CD14-positive monocyte (primary cell): ENCODE results near the gene SLC44A4. TPM values are rescaled to one million over a fixed set of nuclear protein-coding genes. Genes with fewer than 3 reads are reported as not detected.
A peak's percentile ranks its signal among the peaks of the same experiment; 100 is the strongest.

Experiments
- DNase-seq, 3 donors: peaks; one replicate each; pipeline ENCODE4 v3.0.0-alpha.2; 2011 to 2022
- H2AFZ ChIP-seq: 2 replicates; pipeline ENCODE4 v1.6.0; 2012; ENCODE audit warnings: mild to moderate bottlenecking, low read depth, low read length, inconsistent platforms; ENCODE audit not compliant: insufficient read depth, poor library complexity, severe bottlenecking
- H3K27ac ChIP-seq, 2 donors: 1 replicate in 1 of 2; 2 replicates in 1 of 2; pipeline ENCODE4 v1.5.1; 2012 to 2013; ENCODE audit warnings: low read length in 2 of 2, control low read depth in 1 of 2, inconsistent platforms in 1 of 2, low read depth in 1 of 2, mild to moderate bottlenecking in 1 of 2
- H3K27me3 ChIP-seq, 2 donors: one replicate each; pipeline versions ENCODE4 v1.6.0 to v1.6.1; 2011 to 2013; ENCODE audit warnings: low read length in 2 of 2; ENCODE audit not compliant: control insufficient read depth in 2 of 2, insufficient read depth in 2 of 2
- H3K36me3 ChIP-seq, 2 donors: replicated peaks in 1 of 2; 1 replicate in 1 of 2; 2 replicates in 1 of 2; pipeline versions ENCODE4 v1.5.1 to v1.6.1; 2012 to 2013; ENCODE audit warnings: low read length in 2 of 2, control low read depth in 1 of 2, inconsistent platforms in 1 of 2, mild to moderate bottlenecking in 1 of 2; ENCODE audit not compliant: insufficient read depth in 2 of 2, control insufficient read depth in 1 of 2
- H3K4me1 ChIP-seq, 2 donors: 1 replicate in 1 of 2; 2 replicates in 1 of 2; pipeline versions ENCODE4 v1.5.1 to v1.6.1; 2012 to 2013; ENCODE audit warnings: low read length in 2 of 2, control low read depth in 1 of 2, inconsistent platforms in 1 of 2, mild to moderate bottlenecking in 1 of 2, moderate library complexity in 1 of 2; ENCODE audit not compliant: insufficient read depth in 2 of 2, control insufficient read depth in 1 of 2
- H3K4me2 ChIP-seq: replicated peaks from 2 replicates; pipeline ENCODE3; 2012; ENCODE audit warnings: low read length, moderate library complexity, mild to moderate bottlenecking; ENCODE audit not compliant: poor library complexity, severe bottlenecking; ENCODE audit errors: extremely low read depth
- H3K4me3 ChIP-seq, 3 experiments: fragments of 200-600 bp in 1 of 3; sonication (generic) in 1 of 3; replicated peaks in 1 of 3; 1 replicate in 2 of 3; 2 replicates in 1 of 3; pipeline ENCODE4 v1.5.1; 2011 to 2013; ENCODE audit warnings: low read length in 3 of 3, mild to moderate bottlenecking in 3 of 3, control low read depth in 2 of 3, low read depth in 2 of 3, inconsistent platforms in 1 of 3, moderate library complexity in 1 of 3
- H3K79me2 ChIP-seq: 2 replicates; pipeline ENCODE4 v1.6.0; 2012; ENCODE audit warnings: mild to moderate bottlenecking, control low read depth, inconsistent platforms, low read length, moderate library complexity; ENCODE audit not compliant: insufficient read depth
- H3K9ac ChIP-seq: 2 replicates; pipeline ENCODE4 v1.6.0; 2017; ENCODE audit warnings: low read length, mild to moderate bottlenecking; ENCODE audit not compliant: insufficient read depth, poor library complexity, severe bottlenecking
- H3K9me3 ChIP-seq, 2 donors: replicated peaks in 1 of 2; 1 replicate in 1 of 2; 2 replicates in 1 of 2; pipeline versions ENCODE4 v1.5.1 to v1.6.1; 2012 to 2013; ENCODE audit warnings: low read length in 2 of 2, control low read depth in 1 of 2; ENCODE audit not compliant: control insufficient read depth in 1 of 2, insufficient read depth in 1 of 2
- H4K20me1 ChIP-seq: 2 replicates; pipeline ENCODE4 v1.6.0; 2012; ENCODE audit warnings: mild to moderate bottlenecking, low read length, control low read depth, moderate library complexity; ENCODE audit not compliant: insufficient read depth
- H3K27ac Mint-ChIP-seq, 7 donors: one replicate each; pipeline ENCODE4 v1.8.0; 2020; ENCODE audit warnings: mild to moderate bottlenecking in 7 of 7, mixed read lengths in 7 of 7, moderate library complexity in 6 of 7, inconsistent platforms in 2 of 7
- H3K27me3 Mint-ChIP-seq, 3 donors: one replicate each; pipeline ENCODE4 v1.8.0; 2021 to 2022; ENCODE audit warnings: low read depth in 3 of 3, mild to moderate bottlenecking in 3 of 3, mixed read lengths in 3 of 3, moderate library complexity in 3 of 3, inconsistent platforms in 1 of 3
- H3K36me3 Mint-ChIP-seq, 2 donors: one replicate each; pipeline ENCODE4 v1.8.0; 2020; ENCODE audit warnings: mixed read lengths in 2 of 2, inconsistent platforms in 1 of 2, mild to moderate bottlenecking in 1 of 2
- H3K4me1 Mint-ChIP-seq: one replicate; pipeline ENCODE4 v1.8.0; 2020; ENCODE audit warnings: mild to moderate bottlenecking, mixed read lengths
- H3K4me3 Mint-ChIP-seq, 2 donors: one replicate each; pipeline ENCODE4 v1.8.0; 2020; ENCODE audit warnings: mild to moderate bottlenecking in 2 of 2, mixed read lengths in 2 of 2, moderate library complexity in 1 of 2
- H3K9me3 Mint-ChIP-seq, 7 donors: one replicate each; pipeline ENCODE4 v1.8.0; 2020 to 2022; ENCODE audit warnings: mixed read lengths in 7 of 7, mild to moderate bottlenecking in 6 of 7, moderate library complexity in 6 of 7, inconsistent platforms in 2 of 7
- WGBS: methylation state at CpG from one replicate; pipeline ENCODE4 v1.1.5; 2013; ENCODE audit warnings: missing lambda C conversion rate; ENCODE audit not compliant: insufficient coverage; 5-methylcytosine and 5-hydroxymethylcytosine counted together
- intact Hi-C, 2 donors: fragments of 100-400 bp; cut with micrococcal nuclease; formaldehyde crosslinking; loops; one replicate each; pipeline versions ENCODE4 v1.15.0 to v1.15.1; 2023
- polyA plus RNA-seq, 3 donors: library from polyadenylated mRNA; depleted of rRNA in 1 of 3; unstranded in 2 of 3; stranded (reverse) in 1 of 3; fragments of 300-500 nt in 2 of 3; fragments of >200 nt in 1 of 3; fragmentation: Illumina TruSeq in 2 of 3; gene quantifications; 1 replicate in 2 of 3; 2 replicates in 1 of 3; pipeline ENCODE4 v1.2.3, GENCODE V29; 2012 to 2021
- TF ChIP-seq, protein P1 (sequence below): fragments of 200-600 bp; IDR thresholded peaks from one replicate; pipeline ENCODE4 v1.8.0; 2022; ENCODE audit warnings: antibody characterized with exemption, mild to moderate bottlenecking

SLC44A4 gene
- polyA plus RNA-seq, 3 donors, result 0.09 TPM; not detected in 2

GRCh38 chr6:31888276-31889258 lies 9.8 kb upstream of the SLC44A4 start:
- peak in 2 of 3 donors; percentile 9 to 46 for DNase-seq
- Mint-ChIP-seq H3K4me3 (no peak overlapping the region), H3K9me3 (no peaks in the 10 kb centered on the region), H3K27ac (peak overlapping the region in 1 of 7 donors; percentile 61), H3K4me1 (peaks cover 2% of the 10 kb centered on the region), H3K36me3 (peaks cover 67 to 90% of the 10 kb centered on the region in 2 donors), H3K27me3 (no peaks in the 10 kb centered on the region)
- Histone ChIP-seq H3K4me3 (no peak overlapping the region), H3K27me3 (no peaks in the 10 kb centered on the region), H3K27ac (peak overlapping the region in 1 of 2 donors; percentile 14), H3K9me3 (no peaks in the 10 kb centered on the region), H3K9ac (no peak overlapping the region), H4K20me1 (no peaks in the 10 kb centered on the region), H3K4me2 (no peak overlapping the region), H2AFZ (no peak overlapping the region), H3K36me3 (peaks cover 80 to 92% of the 10 kb centered on the region in 2 donors), H3K4me1 (no peaks in the 10 kb centered on the region), H3K79me2 (no peaks in the 10 kb centered on the region)
- intact Hi-C loops, result no loop called here
- 86% methylated on average over 17 of the region's 43 CpGs for WGBS
- TF ChIP-seq, protein P1, sequence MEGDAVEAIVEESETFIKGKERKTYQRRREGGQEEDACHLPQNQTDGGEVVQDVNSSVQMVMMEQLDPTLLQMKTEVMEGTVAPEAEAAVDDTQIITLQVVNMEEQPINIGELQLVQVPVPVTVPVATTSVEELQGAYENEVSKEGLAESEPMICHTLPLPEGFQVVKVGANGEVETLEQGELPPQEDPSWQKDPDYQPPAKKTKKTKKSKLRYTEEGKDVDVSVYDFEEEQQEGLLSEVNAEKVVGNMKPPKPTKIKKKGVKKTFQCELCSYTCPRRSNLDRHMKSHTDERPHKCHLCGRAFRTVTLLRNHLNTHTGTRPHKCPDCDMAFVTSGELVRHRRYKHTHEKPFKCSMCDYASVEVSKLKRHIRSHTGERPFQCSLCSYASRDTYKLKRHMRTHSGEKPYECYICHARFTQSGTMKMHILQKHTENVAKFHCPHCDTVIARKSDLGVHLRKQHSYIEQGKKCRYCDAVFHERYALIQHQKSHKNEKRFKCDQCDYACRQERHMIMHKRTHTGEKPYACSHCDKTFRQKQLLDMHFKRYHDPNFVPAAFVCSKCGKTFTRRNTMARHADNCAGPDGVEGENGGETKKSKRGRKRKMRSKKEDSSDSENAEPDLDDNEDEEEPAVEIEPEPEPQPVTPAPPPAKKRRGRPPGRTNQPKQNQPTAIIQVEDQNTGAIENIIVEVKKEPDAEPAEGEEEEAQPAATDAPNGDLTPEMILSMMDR, result peak; percentile 94

DNA sequence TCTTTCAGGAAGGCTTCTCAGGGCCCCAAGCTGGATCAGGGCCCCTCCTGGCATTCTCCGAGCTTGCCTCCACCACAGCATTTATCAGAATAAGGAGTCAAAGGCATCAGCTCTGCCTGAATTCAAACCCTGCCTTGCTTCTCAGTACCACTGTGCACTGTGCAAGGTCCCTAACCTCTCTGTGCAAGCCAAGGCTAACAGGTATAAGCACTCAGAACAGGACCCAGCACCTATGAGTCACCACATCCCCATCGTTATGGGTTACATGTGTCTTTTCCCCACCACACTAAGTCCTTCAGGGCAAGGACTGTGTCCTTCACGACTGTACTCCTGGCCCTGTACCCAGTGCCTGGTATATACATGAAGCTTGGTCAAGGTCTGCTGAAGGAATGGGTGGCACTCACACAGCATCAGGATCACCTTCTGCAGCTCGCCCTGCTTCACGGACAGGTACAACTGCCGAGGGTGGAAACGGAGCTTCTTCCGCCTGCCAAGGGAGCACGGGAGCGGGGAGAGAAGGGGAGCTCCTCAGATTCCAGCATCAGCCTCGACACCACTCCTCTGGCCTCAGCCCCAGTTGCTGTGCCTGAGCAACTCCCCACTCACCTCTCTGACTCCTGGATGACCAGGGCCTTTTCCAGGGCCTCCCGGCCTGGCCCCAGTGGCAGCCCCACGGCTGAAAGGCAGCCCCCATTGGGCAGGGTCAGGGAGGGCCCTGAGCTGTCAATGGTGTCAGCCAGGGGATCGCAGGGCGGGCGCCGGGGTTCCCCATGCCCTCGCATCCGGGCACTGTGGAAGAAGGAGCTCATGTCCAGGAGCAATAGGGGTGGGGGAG lies 8.6 kb upstream of the SLC44A4 start:
- no peak overlapping the region for H3K9ac ChIP-seq
- no peaks in the 10 kb centered on the region for H4K20me1 ChIP-seq
- H3K27ac ChIP-seq, result peak overlapping the region in 1 of 2 donors; percentile 14
- H3K36me3 ChIP-seq, result peaks cover 80 to 92% of the 10 kb centered on the region in 2 donors
- H3K4me3 Mint-ChIP-seq, result no peak overlapping the region
- H2AFZ ChIP-seq, result no peak overlapping the region
- H3K27ac Mint-ChIP-seq, result peak overlapping the region in 1 of 7 donors; percentile 73
- no peak for DNase-seq
- H3K27me3 ChIP-seq, result no peaks in the 10 kb centered on the region
- peaks cover 2% of the 10 kb centered on the region for H3K4me1 Mint-ChIP-seq
- intact Hi-C loops, result no loop called here
- no peaks in the 10 kb centered on the region for H3K4me1 ChIP-seq
- H3K27me3 Mint-ChIP-seq, result no peaks in the 10 kb centered on the region
- H3K9me3 Mint-ChIP-seq, result peaks cover 0 to under 1% (median 0%) of the 10 kb centered on the region in 7 donors
- no peak overlapping the region for H3K4me2 ChIP-seq
- peaks cover 71 to 90% of the 10 kb centered on the region in 2 donors for H3K36me3 Mint-ChIP-seq
- no peaks in the 10 kb centered on the region for H3K9me3 ChIP-seq
- no peaks in the 10 kb centered on the region for H3K79me2 ChIP-seq
- 97% methylated on average over 10 of the region's 19 CpGs for WGBS
- TF ChIP-seq, protein P1, result no peak
- H3K4me3 ChIP-seq, result no peak overlapping the region
